ENCODE data around the gene ZRANB2.

- no peak for TF ChIP-seq EZH2 (IDR thresholded peaks at IDR 0.05; ENCODE audit: borderline replicate concordance)
- no peak for TF ChIP-seq CTCF (IDR thresholded peaks at IDR 0.05; ENCODE audit: poor library complexity)
- TF ChIP-seq EZH2phosphoT487 (IDR thresholded peaks at IDR 0.05; ENCODE audit: low read depth, severe bottlenecking, unreplicated experiment): no peak
Observed at GRCh38 chr1:71097428-71097827, 16.6 kb upstream of the ZRANB2 start.

Measured in hepatocyte (in vitro differentiated cells).